K562 (cell line): ENCODE results near the gene KCNJ2.

Source experiments
- E2F4 ChIP-seq: sonication (generic); formaldehyde crosslinking; IDR thresholded peaks from 2 replicates; pipeline ENCODE4 v1.8.0; 2022; ENCODE audit warnings: mild to moderate bottlenecking, low read depth, missing genetic modification reagents
- ELK1 ChIP-seq: sonication (generic); formaldehyde crosslinking; IDR thresholded peaks from 2 replicates; pipeline ENCODE4 v1.8.1; 2022; ENCODE audit warnings: missing genetic modification reagents
- TF ChIP-seq, protein P1 (sequence below), 3 experiments: IDR thresholded peaks in 2 of 3; conservative IDR thresholded peaks in 1 of 3; 2 replicates each; pipeline ENCODE4 v1.5.1; 2011 to 2012; ENCODE audit warnings: low read length in 3 of 3, mild to moderate bottlenecking in 3 of 3, control low read depth in 2 of 3, improper control_type of control experiment in 1 of 3, inconsistent platforms in 1 of 3, low read depth in 1 of 3, mixed read lengths in 1 of 3, moderate library complexity in 1 of 3; ENCODE audit not compliant: insufficient read depth in 2 of 3

- TF ChIP-seq ELK1: no peak
- TF ChIP-seq, protein P1, sequence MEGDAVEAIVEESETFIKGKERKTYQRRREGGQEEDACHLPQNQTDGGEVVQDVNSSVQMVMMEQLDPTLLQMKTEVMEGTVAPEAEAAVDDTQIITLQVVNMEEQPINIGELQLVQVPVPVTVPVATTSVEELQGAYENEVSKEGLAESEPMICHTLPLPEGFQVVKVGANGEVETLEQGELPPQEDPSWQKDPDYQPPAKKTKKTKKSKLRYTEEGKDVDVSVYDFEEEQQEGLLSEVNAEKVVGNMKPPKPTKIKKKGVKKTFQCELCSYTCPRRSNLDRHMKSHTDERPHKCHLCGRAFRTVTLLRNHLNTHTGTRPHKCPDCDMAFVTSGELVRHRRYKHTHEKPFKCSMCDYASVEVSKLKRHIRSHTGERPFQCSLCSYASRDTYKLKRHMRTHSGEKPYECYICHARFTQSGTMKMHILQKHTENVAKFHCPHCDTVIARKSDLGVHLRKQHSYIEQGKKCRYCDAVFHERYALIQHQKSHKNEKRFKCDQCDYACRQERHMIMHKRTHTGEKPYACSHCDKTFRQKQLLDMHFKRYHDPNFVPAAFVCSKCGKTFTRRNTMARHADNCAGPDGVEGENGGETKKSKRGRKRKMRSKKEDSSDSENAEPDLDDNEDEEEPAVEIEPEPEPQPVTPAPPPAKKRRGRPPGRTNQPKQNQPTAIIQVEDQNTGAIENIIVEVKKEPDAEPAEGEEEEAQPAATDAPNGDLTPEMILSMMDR (IDR thresholded peaks at IDR 0.05 in 2 of 3, conservative IDR thresholded peaks at IDR 0.05 in 1 of 3; ENCODE audit: insufficient read depth in 2 of 3, low read depth in 1 of 3, low read length in 3 of 3): no peak
- no peak for TF ChIP-seq E2F4 (CRISPR knock-in tag)
Observed at GRCh38 chr17:70190959-70191805, 21.9 kb downstream of the KCNJ2 start.
